Astrocyte of the spinal cord (primary cell): ENCODE measurements around the gene TAS1R1.
A peak's percentile ranks its signal among the peaks of the same experiment; 100 is the strongest.

Source experiments
- DNase-seq: peaks from one replicate; pipeline ENCODE4 v3.0.0; 2011; ENCODE audit warnings: low read depth, low spot score
- H3K4me3 ChIP-seq: 2 replicates; pipeline ENCODE4 v1.5.1; 2011; ENCODE audit warnings: low read depth, mild to moderate bottlenecking, low read length, moderate library complexity
- CTCF ChIP-seq: IDR thresholded peaks from 2 replicates; pipeline ENCODE4 v1.5.1; 2012; ENCODE audit warnings: low read depth, mild to moderate bottlenecking, low read length, inconsistent platforms
- in situ Hi-C: cut with HindIII; loops from 2 replicates; pipeline ENCODE4 v1.10.0; 2017; ENCODE audit warnings: low sequenced_read_pairs

The TAS1R1 gene

DNA sequence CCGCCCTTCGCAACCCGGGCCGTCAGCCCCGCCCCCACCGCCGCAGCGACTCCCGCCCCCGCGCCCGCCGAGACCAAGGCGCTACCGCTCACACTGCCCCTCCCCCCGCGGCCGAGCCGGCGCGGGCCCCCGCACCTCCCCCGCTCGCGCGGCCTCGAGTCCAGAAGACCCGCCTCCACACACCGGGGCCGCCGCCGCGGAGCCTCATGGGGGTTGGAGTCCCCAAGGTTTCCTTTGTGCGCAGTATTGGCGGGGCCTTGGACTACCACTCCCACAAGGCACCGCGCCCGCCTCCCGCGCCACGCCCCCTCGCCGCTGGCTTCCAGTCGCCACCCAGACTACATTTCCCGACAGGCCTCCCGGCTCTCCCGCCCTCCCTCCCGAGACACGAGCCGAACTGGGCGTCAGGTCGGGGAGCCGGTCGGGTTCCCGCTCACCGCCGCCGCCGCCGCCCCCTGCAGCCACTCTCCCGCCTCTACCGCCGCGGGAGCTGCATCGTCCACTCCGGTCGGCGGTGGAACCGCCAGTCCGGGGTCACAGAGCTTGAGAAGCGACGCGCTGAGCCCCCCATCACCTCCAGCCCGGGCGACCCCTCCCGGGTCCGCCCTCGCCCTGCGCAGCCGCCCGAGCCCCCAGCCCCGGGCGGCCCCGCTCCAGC, 58.4 kb downstream of the TAS1R1 start, which contains the start of gene PHF13:
PHF13 (plus strand) TSS at position 371 of the 658 bp plus-strand sequence. CDS start 336 bp downstream, outside the sequence.
- TF ChIP-seq CTCF, result no peak
- in situ Hi-C loops, result no loop called here
- H3K4me3 ChIP-seq, result peak within 1 kb of the TSS; percentile 66
- DNase-seq, result peak; percentile 99

- in situ Hi-C loops, result no loop called here
- no peak for TF ChIP-seq CTCF
- H3K4me3 ChIP-seq, result peak overlapping the region; percentile 66
- DNase-seq, result no peak
These were observed 59.2 kb downstream of the TAS1R1 start for GRCh38 chr1:6614019-6614928.

- no peak for DNase-seq
- in situ Hi-C loops, result no loop called here
- peak overlapping the region; percentile 66 for H3K4me3 ChIP-seq
- TF ChIP-seq CTCF, result no peak
These were observed 60.0 kb downstream of the TAS1R1 start for GRCh38 chr1:6614929-6615785.

GRCh38 chr1:6619045-6619444, 63.9 kb downstream of the TAS1R1 start:
- H3K4me3 ChIP-seq, result no peak overlapping the region
- no peak for TF ChIP-seq CTCF
- DNase-seq, result no peak
- in situ Hi-C loops, result no loop called here

DNA sequence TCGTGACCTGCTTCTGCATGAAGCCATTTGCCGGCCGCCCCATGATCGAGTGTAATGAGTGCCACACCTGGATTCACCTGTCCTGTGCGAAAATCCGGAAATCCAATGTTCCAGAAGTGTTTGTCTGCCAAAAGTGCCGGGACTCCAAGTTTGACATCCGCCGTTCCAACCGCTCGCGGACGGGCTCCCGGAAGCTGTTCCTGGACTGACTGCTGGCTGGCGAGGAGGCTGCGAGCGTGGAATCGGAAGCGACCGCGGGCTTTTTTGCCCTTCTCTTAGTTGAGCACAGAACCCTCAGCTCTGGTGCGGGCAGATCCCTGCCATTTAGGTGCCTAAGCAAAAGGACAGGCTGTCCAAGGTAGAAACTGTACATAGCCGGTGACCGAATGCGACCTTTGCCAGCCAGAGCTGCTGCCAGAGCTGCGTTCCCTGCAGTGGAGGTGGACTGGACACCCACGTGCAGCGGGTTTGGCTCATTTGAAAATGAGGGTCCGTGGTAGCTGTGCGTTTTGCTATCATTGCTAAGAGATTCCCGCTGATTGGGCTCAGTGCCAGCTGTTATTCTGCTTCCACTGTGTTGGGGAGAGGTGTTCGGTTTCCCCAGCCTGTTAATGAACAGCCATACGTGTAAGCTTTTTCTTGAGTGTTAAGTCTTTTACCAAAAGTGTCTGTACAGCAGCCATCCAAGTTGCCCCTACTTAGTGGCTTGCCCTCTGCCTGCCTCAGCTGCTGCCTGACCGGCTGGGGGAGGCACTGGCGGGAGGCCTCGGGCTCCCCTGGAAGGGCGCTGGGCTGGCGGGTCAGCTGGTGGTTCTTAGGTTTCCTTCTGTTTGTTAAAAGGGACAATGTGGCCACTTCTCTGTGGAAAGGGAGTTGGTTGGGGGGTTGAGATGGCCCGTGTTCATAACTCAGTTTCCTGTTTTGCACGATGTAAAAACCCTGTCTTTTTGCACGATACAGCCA, 66.6 kb downstream of the TAS1R1 start:
- in situ Hi-C loops, result no loop called here
- no peak overlapping the region for H3K4me3 ChIP-seq
- no peak for DNase-seq
- TF ChIP-seq CTCF, result no peak
